H54 (cell line): ENCODE data around the gene AARS2.

Source experiments
- DNase-seq: peaks from one replicate; pipeline ENCODE4 v3.0.0; 2011; ENCODE audit warnings: low spot score, mixed read lengths; ENCODE audit not compliant: insufficient read length
- FAIRE-seq: peaks from 3 replicates; lab custom pipeline; 2011; peaks lifted over from hg19 to GRCh38; lab: Jason Lieb, UNC
- POLR2A ChIP-seq: IDR thresholded peaks from 2 replicates; pipeline ENCODE4 v1.6.1; 2011; ENCODE audit warnings: low read depth, mild to moderate bottlenecking, low read length

AARS2 gene

GRCh38 chr6:44284867-44285266 is 28.3 kb downstream of the AARS2 start:
- FAIRE-seq (no peak), DNase-seq (no peak)
- no peak for TF ChIP-seq POLR2A

GRCh38 chr6:44284121-44284520 is 29.0 kb downstream of the AARS2 start:
- no peak for FAIRE-seq
- TF ChIP-seq POLR2A = no peak
- DNase-seq = no peak

GRCh38 chr6:44278774-44279697 is 34.1 kb downstream of the AARS2 start:
- TF ChIP-seq POLR2A = no peak
- FAIRE-seq = no peak
- peak; percentile 83 for DNase-seq

- DNase-seq (no peak), FAIRE-seq (no peak)
- no peak for TF ChIP-seq POLR2A
Measured at GRCh38 chr6:44278315-44278714, 34.8 kb downstream of the AARS2 start.

- FAIRE-seq (no peak), DNase-seq (no peak)
- no peak for TF ChIP-seq POLR2A
Measured at GRCh38 chr6:44277763-44278162, 35.4 kb downstream of the AARS2 start.

- FAIRE-seq = no peak
- no peak for DNase-seq
- TF ChIP-seq POLR2A = no peak
Measured at GRCh38 chr6:44276667-44277640, 36.2 kb downstream of the AARS2 start.

GRCh38 chr6:44275749-44276648 is 37.1 kb downstream of the AARS2 start:
- no peak for DNase-seq
- no peak for TF ChIP-seq POLR2A
- no peak for FAIRE-seq

GRCh38 chr6:44275271-44275748 is 37.8 kb downstream of the AARS2 start:
- no peak for TF ChIP-seq POLR2A
- DNase-seq = no peak
- no peak for FAIRE-seq

- no peak for TF ChIP-seq POLR2A
- DNase-seq (no peak), FAIRE-seq (no peak)
Measured at GRCh38 chr6:44273617-44274016, 39.5 kb downstream of the AARS2 start.

GRCh38 chr6:44272999-44273566 is 40.1 kb downstream of the AARS2 start:
- no peak for FAIRE-seq

GRCh38 chr6:44272529-44272928 is 40.6 kb downstream of the AARS2 start:
- no peak for DNase-seq
- TF ChIP-seq POLR2A = no peak
- no peak for FAIRE-seq

More at GRCh38 chr6:44272999-44273566, 40.1 kb downstream of the AARS2 start:
- 0 out of 2 replicates have a peak, but pooled peaks have one; percentile 6 for TF ChIP-seq POLR2A
- no peak for DNase-seq

- FAIRE-seq (no peak), DNase-seq (no peak)
- TF ChIP-seq POLR2A = no peak
Measured at GRCh38 chr6:44271914-44272313, 41.2 kb downstream of the AARS2 start.

- no peak for TF ChIP-seq POLR2A
- FAIRE-seq = no peak
- no peak for DNase-seq
Measured at GRCh38 chr6:44271406-44271723, 41.8 kb downstream of the AARS2 start.
